Smooth muscle cell (in vitro differentiated cells): ENCODE measurements around the gene BCAP31. TPM values are rescaled to one million over a fixed set of nuclear protein-coding genes. Genes with fewer than 3 reads are reported as not detected.
"Not testable (repeated sequence)": the region's sequence is repeated elsewhere in the genome, so short reads cannot be mapped to it uniquely, and the experiment has no call there.

ENCODE experiments used
- DNase-seq: peaks from one replicate; lab custom pipeline; 2025; ENCODE audit not compliant: unreplicated experiment; lab: John Stamatoyannopoulos, UW
- H2AFZ ChIP-seq: fragments of 200-600 bp; sonication (generic); 2 replicates; pipeline ENCODE4 v1.6.0; 2016; ENCODE audit warnings: antibody characterized with exemption, low read depth, mild to moderate bottlenecking
- H3F3A ChIP-seq: fragments of 200-600 bp; sonication (generic); 2 replicates; pipeline ENCODE4 v1.6.0; 2017; ENCODE audit warnings: antibody characterized with exemption, low read depth
- H3K27ac ChIP-seq: fragments of 200-600 bp; sonication (generic); 2 replicates; pipeline ENCODE4 v1.5.1; 2016; ENCODE audit warnings: low read depth, mild to moderate bottlenecking
- H3K27me3 ChIP-seq: fragments of 200-600 bp; sonication (generic); 2 replicates; pipeline ENCODE4 v1.6.1; 2016; ENCODE audit warnings: low read depth, mild to moderate bottlenecking
- H3K36me3 ChIP-seq: fragments of 200-600 bp; sonication (generic); 2 replicates; pipeline ENCODE4 v1.5.1; 2016; ENCODE audit warnings: low read depth
- H3K4me1 ChIP-seq: fragments of 200-600 bp; sonication (generic); 2 replicates; pipeline ENCODE4 v1.5.1; 2016; ENCODE audit warnings: low read depth
- H3K4me2 ChIP-seq: fragments of 200-600 bp; sonication (generic); 2 replicates; pipeline ENCODE4 v1.6.0; 2016; ENCODE audit warnings: mild to moderate bottlenecking
- H3K4me3 ChIP-seq: fragments of 200-600 bp; sonication (generic); 2 replicates; pipeline ENCODE4 v1.5.1; 2016; ENCODE audit warnings: mild to moderate bottlenecking
- H3K79me2 ChIP-seq: fragments of 200-600 bp; sonication (generic); 2 replicates; pipeline ENCODE4 v1.6.0; 2016; ENCODE audit warnings: low read depth, mild to moderate bottlenecking
- H3K9ac ChIP-seq: fragments of 200-600 bp; sonication (generic); 2 replicates; pipeline ENCODE4 v1.6.0; 2016; ENCODE audit warnings: low read depth
- H3K9me3 ChIP-seq: fragments of 200-600 bp; sonication (generic); replicated peaks from 2 replicates; pipeline ENCODE4 v1.5.1; 2016; ENCODE audit warnings: low read depth
- H4K20me1 ChIP-seq: fragments of 200-600 bp; sonication (generic); 2 replicates; pipeline ENCODE4 v1.6.0; 2016; ENCODE audit warnings: low read depth
- WGBS: methylation state at CpG from one replicate; pipeline ENCODE4 v1.1.7; 2016; ENCODE audit warnings: low lambda C conversion rate; 5-methylcytosine and 5-hydroxymethylcytosine counted together
- polyA plus RNA-seq: library from polyadenylated mRNA; unstranded; fragments of >200 nt; fragmentation: Nextera tagmentation; extraction: Ambion mirVana; gene quantifications from 2 replicates; pipeline ENCODE4 v1.2.1, GENCODE V29; 2016
- total RNA-seq: library from RNA; depleted of rRNA; stranded (reverse); fragments of >200 nt; gene quantifications from 2 replicates; pipeline ENCODE4 v1.2.3, GENCODE V29; 2014
- TF ChIP-seq, protein P1 (sequence below): fragments of 200-600 bp; sonication (generic); IDR thresholded peaks from 2 replicates; pipeline ENCODE4 v1.5.1; 2017; ENCODE audit warnings: borderline replicate concordance, mild to moderate bottlenecking, antibody characterized with exemption; ENCODE audit not compliant: insufficient read depth, poor library complexity, severe bottlenecking

BCAP31 gene
- total and polyA plus RNA-seq, 2 experiments from 2014 or later, result 139 to 207 TPM

DNA sequence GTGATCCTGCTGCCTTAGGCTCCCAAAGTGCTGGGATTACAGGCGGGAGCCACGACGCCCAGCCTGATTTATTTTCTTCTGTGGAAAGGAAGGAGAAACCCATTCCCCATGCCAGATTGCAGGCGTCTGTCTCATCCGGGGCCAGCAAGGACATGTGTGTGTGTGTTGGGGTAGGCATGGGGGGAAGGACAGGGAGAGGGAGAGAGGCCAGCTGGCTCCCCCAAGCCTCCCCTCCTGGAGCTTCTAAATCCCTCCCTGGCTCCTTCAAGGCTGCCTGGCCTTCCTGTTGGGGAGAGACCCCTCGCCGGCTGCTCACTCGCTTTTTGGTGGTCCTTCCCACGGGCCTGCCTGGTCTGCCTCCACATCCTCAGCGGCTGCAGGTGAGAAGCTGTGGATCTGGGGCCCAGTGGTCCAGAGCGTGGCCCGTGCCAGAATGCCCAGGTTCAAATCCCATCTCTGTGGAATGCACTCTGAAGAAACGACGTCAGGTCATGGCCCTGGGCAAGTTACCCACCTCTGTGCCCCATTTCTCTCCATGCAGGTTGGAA lies 38.5 kb upstream of the BCAP31 start:
- H3K36me3 ChIP-seq, result no peaks in the 10 kb centered on the region
- H4K20me1 ChIP-seq, result no peaks in the 10 kb centered on the region
- H3K4me3 ChIP-seq, result no peak overlapping the region
- H3K9ac ChIP-seq, result no peak overlapping the region
- H3K4me1 ChIP-seq, result no peaks in the 10 kb centered on the region
- no peak overlapping the region for H3K27ac ChIP-seq
- no peaks in the 10 kb centered on the region for H3F3A ChIP-seq
- H2AFZ ChIP-seq, result no peak overlapping the region
- WGBS, result 95% methylated on average over 14 of the region's 14 CpGs
- DNase-seq, result no peak
- H3K79me2 ChIP-seq, result no peaks in the 10 kb centered on the region
- H3K27me3 ChIP-seq, result no peaks in the 10 kb centered on the region
- H3K4me2 ChIP-seq, result no peak overlapping the region
- TF ChIP-seq, protein P1, sequence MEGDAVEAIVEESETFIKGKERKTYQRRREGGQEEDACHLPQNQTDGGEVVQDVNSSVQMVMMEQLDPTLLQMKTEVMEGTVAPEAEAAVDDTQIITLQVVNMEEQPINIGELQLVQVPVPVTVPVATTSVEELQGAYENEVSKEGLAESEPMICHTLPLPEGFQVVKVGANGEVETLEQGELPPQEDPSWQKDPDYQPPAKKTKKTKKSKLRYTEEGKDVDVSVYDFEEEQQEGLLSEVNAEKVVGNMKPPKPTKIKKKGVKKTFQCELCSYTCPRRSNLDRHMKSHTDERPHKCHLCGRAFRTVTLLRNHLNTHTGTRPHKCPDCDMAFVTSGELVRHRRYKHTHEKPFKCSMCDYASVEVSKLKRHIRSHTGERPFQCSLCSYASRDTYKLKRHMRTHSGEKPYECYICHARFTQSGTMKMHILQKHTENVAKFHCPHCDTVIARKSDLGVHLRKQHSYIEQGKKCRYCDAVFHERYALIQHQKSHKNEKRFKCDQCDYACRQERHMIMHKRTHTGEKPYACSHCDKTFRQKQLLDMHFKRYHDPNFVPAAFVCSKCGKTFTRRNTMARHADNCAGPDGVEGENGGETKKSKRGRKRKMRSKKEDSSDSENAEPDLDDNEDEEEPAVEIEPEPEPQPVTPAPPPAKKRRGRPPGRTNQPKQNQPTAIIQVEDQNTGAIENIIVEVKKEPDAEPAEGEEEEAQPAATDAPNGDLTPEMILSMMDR, result no peak
- no peaks in the 10 kb centered on the region for H3K9me3 ChIP-seq

DNA sequence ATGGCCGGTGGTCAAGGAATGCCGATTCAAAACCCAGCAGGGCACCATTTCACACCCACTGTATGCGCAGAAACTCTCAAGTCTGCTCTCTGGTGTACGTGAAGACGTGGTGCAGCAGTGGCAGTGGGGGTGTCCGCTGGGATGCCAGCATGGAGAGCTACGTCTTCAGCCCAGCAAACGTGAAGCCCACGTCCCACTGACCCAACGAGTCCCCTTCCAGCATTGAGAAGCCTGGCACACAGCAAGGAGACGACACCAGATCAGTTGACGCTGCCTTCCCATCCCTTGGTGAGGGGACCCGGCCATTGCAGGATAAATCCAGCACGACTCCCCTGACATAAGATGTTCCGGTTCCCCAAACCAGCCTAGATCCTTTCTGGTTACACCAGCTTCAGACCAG lies 37.7 kb upstream of the BCAP31 start:
- TF ChIP-seq, protein P1, result no peak
- Histone ChIP-seq H3K36me3 (no peaks in the 10 kb centered on the region), H3K9ac (no peak overlapping the region), H4K20me1 (no peaks in the 10 kb centered on the region), H3K4me1 (no peaks in the 10 kb centered on the region), H3K4me3 (no peak overlapping the region), H2AFZ (no peak overlapping the region), H3K27me3 (no peaks in the 10 kb centered on the region), H3K9me3 (no peaks in the 10 kb centered on the region), H3K27ac (no peak overlapping the region), H3K79me2 (no peaks in the 10 kb centered on the region), H3F3A (no peaks in the 10 kb centered on the region), H3K4me2 (no peak overlapping the region)
- DNase-seq, result no peak
- 85% methylated on average over 15 of the region's 15 CpGs for WGBS

DNA sequence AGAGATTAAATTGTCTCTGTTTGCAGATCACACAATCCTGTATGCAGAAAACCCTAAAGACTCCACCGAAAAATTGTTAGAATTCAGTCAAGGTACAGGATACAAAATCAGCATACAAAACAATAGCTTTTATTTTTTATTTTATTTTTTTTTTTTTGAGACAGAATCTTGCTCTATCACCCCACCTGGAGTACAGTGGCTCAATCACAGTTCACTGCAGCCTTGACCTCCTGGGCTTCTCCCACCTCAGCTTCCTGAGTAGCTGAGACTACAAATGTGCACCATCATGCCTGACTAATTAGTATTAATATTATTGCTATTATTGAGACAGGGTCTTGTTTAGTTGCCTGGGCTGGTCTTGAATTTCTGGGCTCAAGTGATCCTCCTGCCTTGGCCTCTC lies 30.9 kb upstream of the BCAP31 start:
- no peak overlapping the region for H3K4me2 ChIP-seq
- no peak overlapping the region for H3K27ac ChIP-seq
- no peaks in the 10 kb centered on the region for H3K27me3 ChIP-seq
- no peaks in the 10 kb centered on the region for H3K9me3 ChIP-seq
- H3K9ac ChIP-seq, result no peak overlapping the region
- H4K20me1 ChIP-seq, result no peaks in the 10 kb centered on the region
- WGBS, result 84% methylated on average over 1 of the region's 1 CpG
- H2AFZ ChIP-seq, result no peak overlapping the region
- no peaks in the 10 kb centered on the region for H3K79me2 ChIP-seq
- TF ChIP-seq, protein P1, result no peak
- no peaks in the 10 kb centered on the region for H3K36me3 ChIP-seq
- no peak overlapping the region for H3K4me3 ChIP-seq
- no peaks in the 10 kb centered on the region for H3K4me1 ChIP-seq
- no peaks in the 10 kb centered on the region for H3F3A ChIP-seq
- DNase-seq, result no peak

DNA sequence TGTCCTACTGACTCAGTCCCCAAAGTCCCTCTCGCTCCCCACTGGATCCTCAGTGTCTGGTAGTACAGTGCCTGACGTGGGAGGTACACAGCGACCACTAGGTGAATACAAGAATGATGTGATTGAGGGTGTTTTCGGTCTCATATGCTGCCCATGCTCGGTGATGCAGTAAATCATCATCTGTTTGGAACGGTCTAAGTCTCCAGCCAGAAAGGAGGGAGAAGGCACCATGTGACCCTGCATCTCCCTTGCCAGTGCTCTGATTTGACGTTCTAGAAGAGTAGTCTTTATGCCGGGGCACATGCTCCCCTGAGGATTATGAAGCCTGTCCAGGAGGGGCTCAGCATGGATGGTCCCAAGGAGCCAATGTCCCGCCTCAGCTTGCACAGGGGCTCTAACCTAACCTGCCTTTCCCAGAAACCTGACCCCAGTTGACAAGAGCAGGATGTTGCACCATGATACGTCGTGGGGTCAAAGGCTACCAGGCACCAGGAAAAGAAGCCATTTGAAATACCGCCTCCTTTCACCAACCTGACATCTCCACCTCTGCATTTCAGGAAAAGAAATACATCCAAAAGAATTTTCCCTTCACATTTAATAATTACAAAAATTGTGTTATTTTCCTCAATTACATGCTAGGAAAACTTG lies 26.1 kb upstream of the BCAP31 start:
- DNase-seq, result no peak

DNA sequence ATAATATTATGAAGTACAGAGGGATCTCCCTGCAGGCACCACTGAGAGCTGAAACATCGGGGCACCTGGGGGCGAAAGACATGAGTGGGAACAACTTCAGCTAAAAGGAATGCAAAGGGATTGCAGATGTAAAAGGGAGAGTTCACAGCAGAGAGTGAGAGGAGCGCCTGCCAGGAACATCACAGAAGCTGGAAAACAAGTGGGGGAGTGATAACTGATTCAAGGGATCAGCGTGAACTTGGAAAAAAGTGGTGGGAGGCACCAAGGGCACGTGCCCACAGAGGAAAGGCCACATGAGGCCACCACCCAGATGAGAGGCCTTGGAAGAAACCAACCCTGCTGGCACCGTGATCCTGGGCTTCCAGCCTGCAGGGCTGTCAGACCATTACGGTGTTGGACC lies 24.8 kb upstream of the BCAP31 start:
- H3K36me3 ChIP-seq, H3K27me3 ChIP-seq, H3F3A ChIP-seq, H3K4me3 ChIP-seq, H4K20me1 ChIP-seq, H3K9ac ChIP-seq, H3K27ac ChIP-seq, H3K4me2 ChIP-seq, DNase-seq, H2AFZ ChIP-seq, H3K4me1 ChIP-seq, H3K79me2 ChIP-seq, H3K9me3 ChIP-seq: not testable (repeated sequence)
- WGBS, result 84% methylated on average over 7 of the region's 7 CpGs

More for the DNA sequence above, 26.1 kb upstream of the BCAP31 start:
- H3K9ac ChIP-seq, result no peak overlapping the region
- H3K27ac ChIP-seq, result no peak overlapping the region
- no peaks in the 10 kb centered on the region for H3K4me1 ChIP-seq
- H2AFZ ChIP-seq, result no peak overlapping the region
- H3K27me3 ChIP-seq, result no peaks in the 10 kb centered on the region
- TF ChIP-seq, protein P1, result no peak
- H3K79me2 ChIP-seq, result no peaks in the 10 kb centered on the region
- H3K4me2 ChIP-seq, result no peak overlapping the region
- no peaks in the 10 kb centered on the region for H4K20me1 ChIP-seq
- no peaks in the 10 kb centered on the region for H3K9me3 ChIP-seq
- no peak overlapping the region for H3K4me3 ChIP-seq
- WGBS, result 79% methylated on average over 12 of the region's 12 CpGs
- H3F3A ChIP-seq, result no peaks in the 10 kb centered on the region
- no peaks in the 10 kb centered on the region for H3K36me3 ChIP-seq

DNA sequence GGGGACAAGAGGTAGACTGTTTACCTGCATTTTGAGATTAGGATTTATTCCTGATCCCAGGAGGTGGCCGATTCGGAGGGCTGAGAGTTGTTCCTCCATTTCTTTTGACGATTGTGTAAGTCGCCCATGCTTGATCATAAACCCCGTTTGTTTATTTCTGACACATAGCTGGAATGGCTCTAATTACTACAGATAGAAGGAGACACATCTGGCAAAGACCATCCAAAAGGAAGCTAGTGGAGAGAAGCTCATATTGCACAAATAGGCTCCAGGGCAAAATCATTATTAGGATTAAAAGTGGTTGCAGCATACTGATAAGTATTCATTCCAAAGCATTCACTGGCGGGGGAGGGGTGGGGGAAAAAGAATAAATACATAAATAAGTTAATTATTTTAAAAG lies 22.8 kb upstream of the BCAP31 start:
- not testable (repeated sequence) for H3K27ac ChIP-seq, H3K36me3 ChIP-seq, H3K9me3 ChIP-seq, H3F3A ChIP-seq, H3K4me2 ChIP-seq, H3K4me1 ChIP-seq, H3K9ac ChIP-seq, H3K4me3 ChIP-seq, H2AFZ ChIP-seq, H3K79me2 ChIP-seq, H4K20me1 ChIP-seq, DNase-seq, H3K27me3 ChIP-seq
- WGBS, result 66% methylated on average over 6 of the region's 6 CpGs
